Stimulated activated CD4-positive, alpha-beta T cell treated with anti-CD3 and anti-CD28 coated beads, Interleukin-4, amount 100 ng/mL, for 48 hours (primary cell): ENCODE measurements around the gene ETFDH.
"Not testable (repeated sequence)": the region's sequence is repeated elsewhere in the genome, so short reads cannot be mapped to it uniquely, and the experiment has no call there.

ENCODE experiments used
- DNase-seq, 2 donors: peaks; one replicate each; pipeline ENCODE4 v3.0.0-alpha.2; 2020; ENCODE audit warnings: low read depth in 2 of 2

ETFDH gene

DNA sequence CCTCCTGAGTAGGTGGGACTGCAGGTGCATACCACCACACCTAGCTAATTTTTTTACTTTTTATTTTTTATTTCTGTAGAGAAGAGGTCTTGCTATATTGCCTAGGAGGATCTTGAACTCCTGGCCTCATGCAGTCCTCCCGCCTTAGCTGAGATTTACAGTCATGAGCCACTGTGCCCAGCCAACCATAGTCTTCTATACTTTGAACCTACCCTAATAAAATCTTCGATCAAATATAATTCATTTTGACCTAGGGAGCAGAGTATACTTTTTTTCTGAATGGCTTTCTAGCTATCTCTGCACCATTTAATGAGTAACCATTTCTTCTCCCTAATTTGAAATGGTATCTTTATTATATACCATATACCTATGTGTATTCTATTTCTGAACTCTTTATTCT lies 6.7 kb downstream of the ETFDH start:
- no peak for DNase-seq

DNA sequence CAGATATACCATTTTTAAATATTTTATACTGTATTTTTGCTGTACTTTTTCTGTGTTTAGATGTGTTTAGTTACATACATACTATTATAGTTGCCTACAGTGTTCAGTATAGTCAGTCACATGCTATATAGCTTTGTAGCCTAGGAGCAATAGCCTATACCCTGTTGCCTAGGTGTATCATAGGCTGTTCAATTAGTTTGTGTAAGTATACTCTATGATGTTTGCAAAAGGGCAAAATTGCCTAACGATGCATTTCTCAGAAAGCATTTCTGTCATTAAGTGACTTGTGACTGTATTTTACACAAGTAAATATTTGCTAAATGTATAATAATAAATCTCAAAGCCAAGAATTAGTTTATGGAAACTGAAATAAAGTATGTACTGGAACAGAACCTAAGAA lies 9.5 kb downstream of the ETFDH start:
- no peak for DNase-seq

DNA sequence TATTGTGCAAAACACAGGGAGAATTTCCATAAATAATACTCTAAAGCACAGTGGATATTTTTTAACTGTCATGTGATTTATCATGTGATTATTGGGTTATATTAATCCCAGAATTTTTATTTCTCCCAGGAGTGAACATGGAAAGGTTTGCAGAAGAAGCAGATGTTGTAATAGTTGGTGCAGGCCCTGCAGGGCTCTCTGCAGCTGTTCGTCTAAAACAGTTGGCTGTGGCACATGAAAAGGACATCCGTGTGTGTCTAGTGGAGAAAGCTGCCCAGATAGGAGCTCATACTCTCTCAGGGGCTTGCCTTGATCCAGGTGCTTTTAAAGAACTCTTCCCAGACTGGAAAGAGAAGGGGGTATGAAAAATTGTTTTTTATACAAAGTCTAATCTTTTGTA lies 10.0 kb downstream of the ETFDH start:
- no peak for DNase-seq

DNA sequence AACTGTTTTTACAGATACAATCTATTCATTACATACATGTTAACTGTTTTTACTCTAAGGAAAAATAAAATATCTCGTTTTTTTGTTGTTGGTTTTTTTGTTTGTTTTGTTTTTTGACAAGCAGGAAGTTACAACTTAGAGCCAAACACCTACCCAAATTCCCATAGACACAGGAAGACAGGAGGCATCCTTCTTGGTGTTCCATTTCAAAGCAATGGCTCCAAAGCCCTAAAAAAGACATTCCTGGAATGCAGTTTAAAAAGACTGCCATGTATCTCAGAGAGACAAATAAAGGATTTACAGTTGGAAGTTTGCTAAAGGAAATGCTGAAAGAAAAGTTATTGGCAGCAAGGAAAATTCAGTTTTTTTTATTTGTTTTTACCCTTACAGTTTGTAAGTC lies 16.7 kb downstream of the ETFDH start:
- DNase-seq: no peak

DNA sequence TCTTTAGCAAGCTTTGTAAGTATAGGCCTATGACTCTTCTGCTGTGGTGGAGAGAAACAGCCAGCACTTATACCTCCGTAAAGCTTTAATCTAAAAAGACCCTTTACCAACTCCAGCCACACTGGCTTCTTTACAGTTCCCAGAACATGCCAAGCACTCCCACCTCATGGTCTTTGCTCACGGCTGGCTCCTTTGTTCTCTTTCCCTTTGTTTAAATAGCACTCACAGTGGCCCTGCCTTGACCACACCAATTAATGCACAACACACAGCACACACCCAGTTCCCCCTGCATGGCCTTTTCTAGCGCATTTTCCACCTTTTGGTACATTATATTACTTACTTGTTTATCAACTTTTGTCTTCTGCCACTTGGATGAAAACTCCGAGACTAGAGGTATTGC lies 32.2 kb downstream of the ETFDH start:
- DNase-seq: no peak

DNA sequence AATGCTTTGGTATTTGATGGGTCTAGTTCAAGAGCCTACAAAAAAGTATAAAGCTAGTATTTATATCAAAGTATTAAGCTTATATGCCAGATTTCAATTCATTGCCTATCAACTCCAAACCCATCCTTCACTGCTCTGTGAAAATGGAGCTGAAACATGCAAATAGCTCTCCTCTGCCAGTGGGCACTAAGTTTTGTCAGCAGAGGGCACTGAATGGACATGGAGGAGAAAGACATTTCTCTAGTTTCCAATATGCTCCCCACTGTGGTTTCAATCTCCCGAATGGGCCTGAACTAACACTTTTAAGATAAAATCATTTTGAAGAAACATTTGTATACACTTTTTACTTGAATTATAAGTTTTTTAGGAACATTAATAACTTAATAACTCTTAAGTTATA lies 38.7 kb downstream of the ETFDH start:
- no peak for DNase-seq

DNA sequence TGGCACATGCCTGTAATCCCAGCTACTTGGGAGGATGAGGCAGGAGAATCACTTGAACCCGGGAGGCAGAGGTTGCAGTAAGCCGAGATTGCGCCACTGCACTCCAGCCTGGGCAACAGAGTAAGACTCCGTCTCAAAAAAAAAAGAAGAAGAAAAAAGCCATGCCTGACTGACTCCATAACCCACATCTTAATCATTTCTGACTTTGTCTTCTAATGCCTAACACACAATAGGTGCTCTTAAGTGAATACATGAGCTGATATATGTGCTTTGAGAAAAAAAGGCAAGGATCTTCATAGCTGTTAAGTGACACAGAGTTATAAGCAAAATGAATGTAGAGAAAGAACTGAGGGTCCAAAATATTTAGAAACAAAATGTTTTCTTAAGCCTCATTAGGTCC lies 40.5 kb downstream of the ETFDH start:
- DNase-seq: not testable (repeated sequence)

DNA sequence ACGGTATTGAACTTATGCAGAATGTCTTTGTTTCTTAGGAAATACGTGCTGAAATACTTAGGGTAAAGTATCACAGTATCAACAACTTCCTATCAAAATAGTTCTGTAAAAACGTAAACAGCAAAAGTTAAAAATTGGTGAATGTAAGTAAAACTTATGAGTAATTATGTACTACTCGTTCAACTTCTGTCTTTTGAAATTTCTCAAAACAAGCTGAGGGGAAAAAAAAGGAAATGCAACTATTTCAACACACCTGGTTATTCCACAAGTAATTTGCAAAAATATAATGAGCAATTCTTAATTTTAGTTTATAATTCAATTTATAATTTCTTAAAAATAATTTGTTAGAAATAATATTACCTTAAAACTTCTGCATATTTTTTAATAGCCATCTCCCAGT lies 42.8 kb downstream of the ETFDH start:
- no peak for DNase-seq

DNA sequence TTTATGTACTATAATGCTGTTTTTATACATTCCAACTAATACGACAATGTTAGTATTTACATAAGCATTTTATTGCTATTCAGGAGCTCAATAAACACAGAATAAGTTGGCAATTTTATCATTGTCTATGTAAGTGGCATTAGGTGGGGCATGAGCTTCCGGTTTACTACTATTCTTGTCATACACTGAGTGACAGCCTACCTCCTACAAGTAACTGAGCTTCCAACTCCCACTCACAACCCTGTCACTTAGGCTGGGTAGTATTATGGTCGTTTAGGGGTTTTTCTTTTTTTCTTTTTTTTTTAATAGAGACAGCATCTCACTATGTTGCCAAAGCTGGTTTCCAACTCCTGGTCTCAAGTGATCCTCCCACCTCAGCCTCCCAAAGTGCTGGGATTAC lies 43.7 kb downstream of the ETFDH start:
- DNase-seq: no peak

DNA sequence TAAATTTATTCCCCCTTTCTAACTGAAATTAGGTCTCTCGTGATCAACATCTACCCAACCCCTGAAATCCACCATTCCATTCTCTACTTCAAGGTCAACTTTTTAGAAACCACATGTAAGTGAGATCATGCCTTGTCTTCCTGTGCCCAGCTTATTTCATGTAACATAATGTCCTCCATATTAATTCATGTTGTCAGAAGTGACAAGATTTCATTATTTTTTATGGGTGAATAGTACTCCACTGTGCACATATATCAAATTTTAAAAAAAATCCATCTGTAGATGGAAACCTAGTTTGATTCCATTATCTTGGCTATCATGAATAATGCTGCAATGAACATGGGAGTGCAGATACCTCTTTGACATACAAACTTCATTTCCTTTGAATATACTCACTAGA lies 49.6 kb downstream of the ETFDH start:
- DNase-seq: no peak

DNA sequence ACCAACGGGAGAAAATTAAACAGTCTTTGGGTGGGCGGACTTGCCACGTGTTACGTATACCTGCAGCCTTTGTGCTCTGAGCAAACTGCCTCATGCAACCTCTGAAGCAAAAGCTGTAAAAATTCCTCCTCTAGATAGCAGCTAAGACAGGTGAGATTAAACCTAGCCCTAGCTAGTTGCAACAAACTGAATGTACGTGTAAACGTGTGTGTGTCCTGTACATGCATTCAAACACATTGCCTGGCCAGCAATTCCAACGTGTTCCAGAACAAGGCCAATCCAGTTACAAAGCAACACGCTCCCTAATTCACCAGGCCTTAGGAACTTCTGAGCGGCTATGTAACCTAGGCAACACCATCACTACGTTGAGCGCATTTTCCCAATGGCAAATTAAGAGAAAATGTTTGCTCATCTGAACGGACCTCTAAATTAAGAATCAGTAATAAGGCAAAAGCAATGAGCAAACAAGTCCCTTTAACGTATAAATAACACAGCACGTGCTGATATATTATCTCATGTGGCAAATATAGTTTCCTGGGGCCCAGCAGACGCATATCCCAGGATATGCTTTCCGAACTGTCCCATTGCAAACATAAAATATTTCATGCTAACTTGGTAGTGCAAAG lies 50.3 kb downstream of the ETFDH start:
- DNase-seq: no peak

DNA sequence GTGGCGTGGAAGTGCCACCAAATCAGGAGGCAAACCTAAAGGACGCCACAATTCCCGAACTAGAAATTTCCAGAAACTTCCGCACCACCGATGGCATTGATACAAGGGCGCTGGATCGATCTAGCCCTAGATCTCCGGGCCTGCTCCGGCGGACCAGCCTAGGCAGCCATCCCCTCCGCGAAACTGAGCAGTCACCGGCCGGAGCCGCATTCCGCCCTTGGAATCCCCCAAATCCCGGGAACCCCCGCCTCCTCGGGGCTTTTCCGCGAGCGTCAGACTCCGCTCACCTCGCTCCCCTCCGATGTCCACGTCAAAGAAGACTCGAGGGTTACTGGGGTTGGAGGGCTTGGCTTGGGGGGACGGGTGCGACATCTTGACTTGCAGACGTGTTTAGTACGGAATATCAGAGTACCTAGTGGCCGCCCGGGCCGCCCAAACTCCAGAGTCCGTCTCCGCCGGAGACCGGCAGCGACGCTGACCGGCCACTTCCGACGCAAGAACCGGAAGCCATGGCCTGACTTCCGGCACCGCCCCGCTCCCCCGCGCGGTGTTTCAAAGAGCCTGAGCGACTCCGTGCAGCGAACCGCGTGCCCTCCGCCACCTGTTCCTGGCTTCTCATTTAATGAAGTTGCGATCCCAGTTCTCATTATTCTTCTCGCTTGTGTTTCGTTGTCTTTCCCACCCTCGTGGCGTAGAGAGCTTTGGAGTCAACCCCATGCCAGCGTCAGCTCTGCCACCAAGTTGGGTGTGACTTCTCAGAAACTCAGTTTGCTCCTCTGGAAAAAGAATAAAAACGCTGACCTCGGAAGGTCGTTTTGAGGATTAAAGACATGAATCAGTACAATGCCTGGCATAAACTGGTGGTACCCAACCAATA lies 51.1 kb downstream of the ETFDH start, which contains the start of gene PPID:
Gene PPID, minus strand, starts transcription at position 480 of the 877 bp plus-strand sequence. Its CDS starts 108 bp downstream, at position 372.
- DNase-seq: peak; percentile 73 to 81

DNA sequence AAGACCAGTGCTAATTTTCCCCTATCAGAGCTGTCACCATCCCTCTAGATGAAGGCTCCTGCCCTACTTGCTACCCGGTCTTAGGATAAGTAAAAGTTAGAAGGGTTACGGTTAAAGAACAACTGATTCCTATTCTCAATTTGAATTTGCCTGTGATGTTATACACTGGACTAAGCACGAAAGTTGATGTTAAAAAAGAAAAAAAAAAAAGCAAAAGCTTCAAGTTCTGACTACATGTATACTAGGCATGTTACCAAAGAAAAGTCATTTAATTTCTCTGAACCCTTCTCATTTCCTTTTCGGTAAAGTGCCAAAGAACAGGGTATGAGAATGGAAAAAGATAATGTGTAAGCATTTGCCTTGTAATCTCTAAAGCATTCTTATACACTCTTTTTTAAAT lies 52.5 kb downstream of the ETFDH start:
- no peak for DNase-seq

DNA sequence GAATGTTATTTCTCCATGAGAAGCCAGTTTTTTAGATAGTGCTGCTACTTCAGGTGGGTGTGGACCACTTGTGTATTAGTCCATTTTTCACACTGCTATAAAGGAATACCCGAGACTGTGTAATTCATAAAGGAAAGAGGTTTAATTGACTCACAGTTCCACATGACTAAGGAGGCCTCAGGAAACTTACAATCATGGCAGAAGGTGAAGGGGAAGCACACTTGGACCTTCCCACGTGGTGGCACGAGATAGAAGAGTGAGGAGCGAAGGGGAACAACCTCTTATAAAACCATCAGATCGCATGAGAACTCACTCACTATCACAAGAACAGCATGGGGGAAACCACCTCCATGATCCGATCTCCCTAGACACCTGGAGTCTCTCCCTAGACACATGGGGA lies 54.5 kb downstream of the ETFDH start:
- DNase-seq: no peak

DNA sequence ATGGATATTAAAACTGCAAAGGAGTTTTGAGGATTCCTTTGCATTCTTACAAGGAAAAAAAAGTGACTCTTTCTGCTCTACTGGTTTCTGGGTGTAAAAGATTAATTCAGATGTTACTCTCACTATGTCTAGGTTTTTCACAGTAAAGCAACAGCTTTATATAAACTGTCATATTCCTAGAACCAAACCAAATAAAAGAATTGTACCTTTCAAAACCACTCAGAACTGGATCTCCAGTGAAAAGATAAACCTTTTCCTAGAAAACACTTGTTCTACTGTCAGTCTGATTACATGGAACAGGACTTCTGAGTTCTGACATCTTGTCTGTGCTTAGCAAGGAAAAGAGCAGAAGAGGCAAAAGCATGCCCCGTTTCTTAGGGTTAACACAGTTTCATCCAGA lies 56.1 kb downstream of the ETFDH start:
- DNase-seq: no peak

DNA sequence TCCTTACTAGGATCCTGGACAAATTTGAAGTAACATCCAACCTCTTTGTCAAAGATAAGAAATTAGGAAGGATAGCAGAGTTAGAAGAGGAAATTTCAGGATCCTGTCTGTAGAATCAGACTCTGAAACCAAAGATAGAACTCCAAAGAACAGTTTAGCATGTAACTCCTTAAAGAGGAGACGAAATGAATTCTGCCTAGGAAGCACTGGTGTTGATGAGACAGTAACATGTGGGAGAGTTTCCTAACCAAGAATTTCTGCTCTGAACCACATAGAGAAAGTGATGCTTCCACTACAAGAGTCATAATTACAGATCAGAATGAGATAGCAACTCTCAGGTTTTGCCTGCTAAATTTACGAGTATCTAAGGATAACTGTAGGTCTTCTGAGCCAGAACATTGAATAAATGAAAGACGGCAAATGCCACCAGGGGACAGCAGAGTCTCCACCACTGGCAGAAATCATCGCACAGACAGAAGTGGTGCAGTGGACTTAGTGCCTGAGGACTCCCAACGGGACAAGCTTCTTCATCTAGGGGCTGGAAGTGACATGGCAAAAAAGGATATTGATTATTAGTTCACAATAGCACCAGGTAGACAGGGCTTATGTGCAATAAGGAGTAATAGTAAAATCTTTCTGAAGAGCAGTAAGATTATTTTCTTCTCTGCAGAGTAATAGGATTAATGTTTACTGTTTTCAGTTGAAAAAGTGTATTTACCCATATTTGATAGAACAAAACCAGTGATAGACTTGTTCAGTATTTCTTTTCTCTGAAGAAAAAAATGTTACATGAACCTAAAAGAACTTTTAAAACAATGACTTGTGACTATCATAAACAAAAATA lies 57.8 kb downstream of the ETFDH start:
- DNase-seq: peak; percentile 22 to 34

DNA sequence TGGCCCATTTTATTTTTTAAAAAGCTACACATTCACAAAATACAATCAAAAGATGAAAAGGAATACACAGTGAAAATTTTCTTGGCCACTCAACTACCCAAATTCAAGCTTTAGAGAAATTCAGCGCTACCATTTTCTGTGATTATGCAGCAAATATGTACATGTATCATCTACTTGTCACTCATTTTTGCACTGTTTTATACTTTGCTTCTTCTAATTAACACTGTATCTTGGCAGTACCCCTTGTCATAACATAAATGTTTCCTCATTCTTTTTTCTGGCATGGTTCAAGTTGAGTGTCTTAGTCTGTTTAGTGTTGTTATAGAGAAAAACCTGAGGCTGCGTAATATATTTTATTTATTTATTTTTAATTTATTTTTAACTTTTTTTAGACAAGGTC lies 66.8 kb downstream of the ETFDH start:
- DNase-seq: no peak

DNA sequence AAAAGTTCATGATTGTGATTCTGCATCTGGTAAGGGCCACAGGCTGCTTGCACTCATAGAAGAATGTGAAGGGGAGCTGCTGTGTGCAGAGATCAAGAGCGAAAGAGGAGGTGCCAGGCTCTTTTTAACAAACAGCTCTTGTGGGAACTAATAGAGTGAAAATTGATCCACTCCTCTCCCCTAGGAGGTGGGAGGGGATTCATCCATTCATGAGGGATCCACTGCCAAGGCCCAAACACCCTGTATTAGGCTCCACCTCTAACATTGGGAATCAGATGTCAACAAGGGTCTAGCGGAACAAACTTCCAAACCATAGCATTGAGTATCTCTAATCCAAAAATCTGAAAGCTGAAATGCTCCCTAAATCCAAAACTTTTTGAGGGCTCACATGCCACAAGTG lies 67.5 kb downstream of the ETFDH start:
- DNase-seq: no peak

DNA sequence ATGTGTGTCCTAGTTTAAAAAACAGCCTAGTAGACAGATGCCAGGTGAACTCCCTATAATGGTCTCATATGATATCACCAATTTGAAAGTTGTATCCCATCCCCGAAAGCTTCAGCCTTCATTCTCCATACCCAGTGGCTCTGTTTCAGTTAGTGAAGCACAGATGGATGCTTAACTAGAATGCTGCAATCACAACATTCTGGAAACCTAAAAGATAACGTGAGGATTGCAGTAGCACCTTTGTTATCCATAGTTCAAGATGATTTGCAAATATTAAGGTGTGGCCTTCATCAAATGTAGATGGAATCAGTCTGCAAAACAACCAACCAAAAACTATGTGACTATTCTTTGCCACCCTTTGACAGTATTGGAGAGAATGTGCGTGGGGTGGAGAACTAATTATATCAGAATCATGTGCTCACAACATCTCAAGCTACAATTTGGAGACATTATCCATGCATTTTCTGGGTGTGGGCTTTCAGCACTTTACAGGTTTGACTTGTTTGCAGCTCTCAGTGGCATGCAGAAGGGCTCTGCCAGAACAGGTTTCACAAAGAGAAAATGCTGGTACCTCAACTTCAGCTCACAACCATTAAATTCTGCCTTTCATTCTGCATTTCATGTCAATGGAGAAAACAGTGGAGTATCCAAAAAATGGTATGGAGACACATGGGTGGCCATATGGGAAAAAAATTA lies 69.4 kb downstream of the ETFDH start:
- DNase-seq: no peak

DNA sequence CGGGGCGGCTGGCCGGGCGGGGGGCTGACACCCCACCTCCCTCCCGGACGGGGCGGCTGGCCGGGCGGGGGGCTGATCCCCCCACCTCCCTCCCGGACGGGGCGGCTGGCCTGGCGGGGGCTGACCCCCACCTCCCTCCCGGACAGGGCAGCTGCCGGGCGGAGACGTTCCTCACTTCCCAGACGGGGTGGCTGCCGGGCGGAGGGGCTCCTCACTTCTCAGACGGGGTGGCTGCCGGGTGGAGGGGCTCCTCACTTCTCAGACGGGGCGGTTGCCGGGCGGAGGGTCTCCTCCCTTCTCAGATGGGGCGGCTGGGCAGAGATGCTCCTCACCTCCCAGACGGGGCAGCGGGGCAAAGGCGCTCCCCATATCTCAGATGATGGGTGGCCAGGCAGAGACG lies 74.4 kb downstream of the ETFDH start:
- not testable (repeated sequence) for DNase-seq

DNA sequence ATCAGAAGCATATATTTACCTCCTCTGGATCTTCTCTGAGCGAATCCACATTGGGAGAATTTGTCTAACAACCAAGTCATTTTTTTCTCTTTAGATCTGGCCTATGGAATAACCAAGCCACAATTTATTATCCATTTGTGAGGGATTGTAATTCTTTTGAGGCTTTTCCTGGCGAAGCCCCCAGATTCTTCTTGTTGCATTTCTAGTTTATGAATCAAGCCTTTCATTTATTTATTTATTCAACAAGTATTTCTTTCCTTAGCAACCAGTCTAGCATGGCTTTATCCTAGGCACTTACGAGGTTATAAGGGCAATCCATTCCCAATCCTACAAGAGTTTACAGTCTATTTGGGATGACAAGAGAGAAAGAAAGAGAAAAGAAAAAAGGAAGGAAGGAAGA lies 78.3 kb downstream of the ETFDH start:
- no peak for DNase-seq
